ENCODE measurements around the gene TRAF5. TPM values are rescaled to one million over a fixed set of nuclear protein-coding genes. Genes with fewer than 3 reads are reported as not detected.
"Not testable (repeated sequence)": the region's sequence is repeated elsewhere in the genome, so short reads cannot be mapped to it uniquely, and the experiment has no call there.

Gene TRAF5
- total RNA-seq, 2 experiments from 2014 or later, result 28.0 to 32.2 TPM

GRCh38 chr1:211378844-211379243, 52.2 kb downstream of the TRAF5 start:
- ATAC-seq (peak; percentile 63), DNase-seq (peak; percentile 29)
- Mint-ChIP-seq H3K27me3 (no peaks in the 10 kb centered on the region), H3K36me3 (ENCODE audit: low read depth) (peaks cover 24% of the 10 kb centered on the region), H3K4me1 (peaks cover 67% of the 10 kb centered on the region), H3K4me3 (no peak overlapping the region), H3K9me3 (ENCODE audit: low read depth) (no peaks in the 10 kb centered on the region), H3K27ac (no peak overlapping the region)
- ChIA-PET CTCF (interaction anchor here (1.3 kb wide), 1 partner anchor 51 kb away, joined by 4 read pairs; no protein-coding TSS in a partner anchor), POLR2A (interaction anchor here (0.6 kb wide), 1 partner anchor 1542 kb away, joined by 3 read pairs; no protein-coding TSS in a partner anchor)
- intact Hi-C loops (cut with DNase I, micrococcal nuclease), result no loop called here

GRCh38 chr1:211379446-211379845, 52.8 kb downstream of the TRAF5 start:
- no peaks in the 10 kb centered on the region for H3K9me3 Mint-ChIP-seq (ENCODE audit: low read depth)
- H3K4me3 Mint-ChIP-seq, result no peak overlapping the region
- CTCF ChIA-PET, result interaction anchor here (1.3 to 2.1 kb wide), 2 partner anchors 51 to 57 kb away, joined by 4 to 14 read pairs; no protein-coding TSS in a partner anchor
- peaks cover 69% of the 10 kb centered on the region for H3K4me1 Mint-ChIP-seq
- intact Hi-C loops (cut with DNase I, micrococcal nuclease), result no loop called here
- ATAC-seq (no peak), DNase-seq (no peak)
- H3K27ac Mint-ChIP-seq, result no peak overlapping the region
- peaks cover 24% of the 10 kb centered on the region for H3K36me3 Mint-ChIP-seq (ENCODE audit: low read depth)
- POLR2A ChIA-PET, result no interaction called here
- no peaks in the 10 kb centered on the region for H3K27me3 Mint-ChIP-seq

- ATAC-seq, result peak; percentile 28
Observed at GRCh38 chr1:211381481-211382181, 55.0 kb downstream of the TRAF5 start.

GRCh38 chr1:211382182-211382713, 55.6 kb downstream of the TRAF5 start:
- no peaks in the 10 kb centered on the region for H3K9me3 Mint-ChIP-seq (ENCODE audit: low read depth)
- ATAC-seq, result no peak
- intact Hi-C loops (cut with DNase I, micrococcal nuclease), result loop anchor here (1.0 to 10.0 kb wide), 10 partner anchors 35 to 1040 kb away; partner anchors contain the start of genes DTL (in 1 of the 2), INTS7 (in 1 of the 2), RCOR3 (in 1 of the 2) and SLC30A1 (in 1 of the 2)
- POLR2A ChIA-PET, result no interaction called here
- no peaks in the 10 kb centered on the region for H3K27me3 Mint-ChIP-seq
- peak overlapping the region; percentile 98 for H3K27ac Mint-ChIP-seq
- H3K4me3 Mint-ChIP-seq, result peak overlapping the region; percentile 88
- peaks cover 53% of the 10 kb centered on the region for H3K4me1 Mint-ChIP-seq
- H3K36me3 Mint-ChIP-seq (ENCODE audit: low read depth), result peaks cover 12% of the 10 kb centered on the region
- DNase-seq, result no peak
- CTCF ChIA-PET, result interaction anchor here (1.6 kb wide), 1 partner anchor 124 kb away, joined by 3 read pairs; no protein-coding TSS in a partner anchor

More at GRCh38 chr1:211381481-211382181, 55.0 kb downstream of the TRAF5 start:
- POLR2A ChIA-PET, result no interaction called here
- DNase-seq, result no peak
- intact Hi-C loops (cut with DNase I, micrococcal nuclease), result loop anchor here (1.0 to 10.0 kb wide), 10 partner anchors 35 to 1039 kb away; partner anchors contain the start of genes DTL (in 1 of the 2), INTS7 (in 1 of the 2), RCOR3 (in 1 of the 2) and SLC30A1 (in 1 of the 2)
- peaks cover 59% of the 10 kb centered on the region for H3K4me1 Mint-ChIP-seq
- H3K36me3 Mint-ChIP-seq (ENCODE audit: low read depth), result peaks cover 12% of the 10 kb centered on the region
- H3K27ac Mint-ChIP-seq, result peak overlapping the region; percentile 98
- peak overlapping the region; percentile 88 for H3K4me3 Mint-ChIP-seq
- H3K27me3 Mint-ChIP-seq, result no peaks in the 10 kb centered on the region
- H3K9me3 Mint-ChIP-seq (ENCODE audit: low read depth), result no peaks in the 10 kb centered on the region
- CTCF ChIA-PET, result interaction anchor here (1.2 to 2.1 kb wide), 4 partner anchors 24 to 132 kb away, joined by 3 to 14 read pairs (median 4); no protein-coding TSS in a partner anchor

- Mint-ChIP-seq H3K4me1 (peaks cover 47% of the 10 kb centered on the region), H3K9me3 (ENCODE audit: low read depth) (no peaks in the 10 kb centered on the region), H3K27me3 (no peaks in the 10 kb centered on the region), H3K4me3 (peak overlapping the region; percentile 88), H3K36me3 (ENCODE audit: low read depth) (peaks cover 7% of the 10 kb centered on the region), H3K27ac (peak overlapping the region; percentile 98)
- peak; percentile 86 for DNase-seq
- ChIA-PET CTCF (interaction anchor here (1.0 to 1.6 kb wide), 4 partner anchors 27 to 132 kb away, joined by 3 to 5 read pairs (median 4); no protein-coding TSS in a partner anchor), POLR2A (no interaction called here)
- ATAC-seq, result peak; percentile 72
- intact Hi-C loops (cut with DNase I, micrococcal nuclease), result loop anchor here (1.0 to 10.0 kb wide), 11 partner anchors 34 to 1041 kb away; partner anchors contain the start of genes DTL (in 1 of the 2), INTS7 (in 1 of the 2), RCOR3 (in 1 of the 2) and SLC30A1 (in 1 of the 2)
Observed at GRCh38 chr1:211382714-211383480, 56.3 kb downstream of the TRAF5 start.

GRCh38 chr1:211384524-211384923, 57.9 kb downstream of the TRAF5 start:
- H3K4me3 Mint-ChIP-seq, result no peak overlapping the region
- H3K4me1 Mint-ChIP-seq, result peaks cover 34% of the 10 kb centered on the region
- DNase-seq (no peak), ATAC-seq (no peak)
- H3K27ac Mint-ChIP-seq, result no peak overlapping the region
- ChIA-PET CTCF (no interaction called here), POLR2A (no interaction called here)
- intact Hi-C loops (cut with DNase I, micrococcal nuclease), result loop anchor here in 1 of 2 experiments (5.0 to 10.0 kb wide), 3 partner anchors 77 to 1042 kb away; partner anchors contain the start of genes DTL and INTS7
- peaks cover 4% of the 10 kb centered on the region for H3K36me3 Mint-ChIP-seq (ENCODE audit: low read depth)
- no peaks in the 10 kb centered on the region for H3K9me3 Mint-ChIP-seq (ENCODE audit: low read depth)
- no peaks in the 10 kb centered on the region for H3K27me3 Mint-ChIP-seq

- no peak overlapping the region for H3K4me3 Mint-ChIP-seq
- H3K9me3 Mint-ChIP-seq (ENCODE audit: low read depth), result no peaks in the 10 kb centered on the region
- ATAC-seq (no peak), DNase-seq (no peak)
- H3K36me3 Mint-ChIP-seq (ENCODE audit: low read depth), result peaks cover 4% of the 10 kb centered on the region
- intact Hi-C loops (cut with DNase I, micrococcal nuclease), result loop anchor here in 1 of 2 experiments (10.0 kb wide), 1 partner anchor 648 kb away; the partner anchor contains the start of genes DTL and INTS7
- peaks cover 14% of the 10 kb centered on the region for H3K4me1 Mint-ChIP-seq
- no peaks in the 10 kb centered on the region for H3K27me3 Mint-ChIP-seq
- CTCF ChIA-PET, result no interaction called here
- no peak overlapping the region for H3K27ac Mint-ChIP-seq
- POLR2A ChIA-PET, result no interaction called here
Observed at GRCh38 chr1:211386921-211387320, 60.3 kb downstream of the TRAF5 start.

- intact Hi-C loops (cut with DNase I, micrococcal nuclease); H3K27me3 Mint-ChIP-seq; ATAC-seq; POLR2A ChIA-PET; H3K4me1 Mint-ChIP-seq; CTCF ChIA-PET; H3K4me3 Mint-ChIP-seq; DNase-seq; H3K9me3 Mint-ChIP-seq (ENCODE audit: low read depth); H3K27ac Mint-ChIP-seq; H3K36me3 Mint-ChIP-seq (ENCODE audit: low read depth): not testable (repeated sequence)
Observed at GRCh38 chr1:211390829-211391228, 64.2 kb downstream of the TRAF5 start.

GRCh38 chr1:211393203-211393602, 66.6 kb downstream of the TRAF5 start:
- H3K4me1 Mint-ChIP-seq, result no peaks in the 10 kb centered on the region
- no peak for DNase-seq
- POLR2A ChIA-PET, result no interaction called here
- no peak for ATAC-seq
- no peak overlapping the region for H3K27ac Mint-ChIP-seq
- no peaks in the 10 kb centered on the region for H3K27me3 Mint-ChIP-seq
- intact Hi-C loops (cut with DNase I, micrococcal nuclease), result no loop called here
- H3K36me3 Mint-ChIP-seq (ENCODE audit: low read depth), result peaks cover 8% of the 10 kb centered on the region
- CTCF ChIA-PET, result no interaction called here
- H3K4me3 Mint-ChIP-seq, result no peak overlapping the region
- no peaks in the 10 kb centered on the region for H3K9me3 Mint-ChIP-seq (ENCODE audit: low read depth)

- H3K4me3 Mint-ChIP-seq; ATAC-seq; intact Hi-C loops (cut with DNase I, micrococcal nuclease); H3K4me1 Mint-ChIP-seq; H3K9me3 Mint-ChIP-seq (ENCODE audit: low read depth); DNase-seq; H3K27me3 Mint-ChIP-seq; POLR2A ChIA-PET; H3K27ac Mint-ChIP-seq; CTCF ChIA-PET: not testable (repeated sequence)
- H3K36me3 Mint-ChIP-seq (ENCODE audit: low read depth), result peaks cover 11% of the 10 kb centered on the region
Observed at GRCh38 chr1:211398266-211398930, 71.8 kb downstream of the TRAF5 start.
